Psoas muscle (tissue), 8 donors: ENCODE measurements around the gene MAP4K4. TPM values are rescaled to one million over a fixed set of nuclear protein-coding genes. Genes with fewer than 3 reads are reported as not detected.

ENCODE experiments used
- ATAC-seq, 4 donors: fragments of 200-7000 bp; cut with Tn5 transposase; one replicate each; pipeline ENCODE4 v1.9.1; 2020; ENCODE audit warnings: moderate library complexity in 3 of 4, mild to moderate bottlenecking in 2 of 4
- DNase-seq, 2 donors: peaks; one replicate each; pipeline ENCODE4 v3.0.0-alpha.2; 2020
- H3K27ac ChIP-seq: fragments of 200-600 bp; one replicate; pipeline ENCODE4 v1.8.0; 2022
- H3K27me3 ChIP-seq, 3 donors: fragments of 200-600 bp in 1 of 3; one replicate each; pipeline versions ENCODE4 v1.6.1 to v1.8.0; 2013 to 2022; ENCODE audit warnings: low read length in 2 of 3, mild to moderate bottlenecking in 2 of 3, moderate library complexity in 1 of 3; ENCODE audit not compliant: insufficient read depth in 3 of 3
- H3K36me3 ChIP-seq, 2 donors: fragments of 200-600 bp in 1 of 2; one replicate each; pipeline versions ENCODE4 v1.6.1 to v1.8.0; 2013 to 2022; ENCODE audit warnings: low read depth in 1 of 2, mild to moderate bottlenecking in 1 of 2, moderate library complexity in 1 of 2; ENCODE audit not compliant: insufficient read depth in 1 of 2
- H3K4me1 ChIP-seq: fragments of 200-600 bp; one replicate; pipeline ENCODE4 v1.8.0; 2022
- H3K4me3 ChIP-seq: fragments of 200-600 bp; one replicate; pipeline ENCODE4 v1.8.0; 2022; ENCODE audit warnings: mild to moderate bottlenecking
- H3K9me3 ChIP-seq: fragments of 200-600 bp; one replicate; pipeline ENCODE4 v1.8.0; 2022
- CTCF ChIP-seq: fragments of 200-600 bp; IDR thresholded peaks from one replicate; pipeline ENCODE4 v1.8.0; 2022; ENCODE audit warnings: antibody characterized with exemption
- WGBS, 3 donors: extraction: QIAGEN DNeasy Blood & Tissue Kit; methylation state at CpG; one replicate each; pipeline versions ENCODE4 v1.1.6 to v1.1.7; 2013; 5-methylcytosine and 5-hydroxymethylcytosine counted together
- intact Hi-C, 2 donors: fragments of 100-400 bp; cut with DNase I; formaldehyde crosslinking; loops; one replicate each; pipeline versions ENCODE4 v1.11.0 to v1.14.2; 2022
- polyA plus RNA-seq, 3 donors: library from polyadenylated mRNA; stranded (reverse); fragments of 200-250 nt; gene quantifications; one replicate each; pipeline ENCODE4 v1.2.3, GENCODE V29; 2013
- total RNA-seq, 4 donors: library from RNA; stranded (reverse); fragmentation: NEBNext Ultra II Directional in 2 of 4; extraction: Animal tissue kit (Norgen Biotek cat#: 25700) in 2 of 4; gene quantifications; one replicate each; pipeline versions ENCODE4 v1.2.1 to v1.2.4, GENCODE V29; 2021 to 2023
- donor health status: healthy with polysubstance abuse.
- donor health status: DM: no; HTN: no; CAD: no; lungs with moderate emphysema.
- donor health status: Bipolar disorder and iron deficiency.
- donor health status: healthy.
- donor health status: DM: yes; HTN: yes; CAD: no.
- donor health status: DM: no; HTN: no; CAD: no.
- donor health status: DM: no; HTN: no; CAD: no.
- donor health status: DM: yes; HTN: yes; CAD: no.

Gene MAP4K4
- total and polyA plus RNA-seq, 7 donors, result 20.1 to 99.9 (median 80.4) TPM

GRCh38 chr2:101821828-101822458 lies 124.4 kb downstream of the MAP4K4 start:
- H3K27me3 ChIP-seq, result no peaks in the 10 kb centered on the region
- H3K4me3 ChIP-seq, result no peak overlapping the region
- peaks cover 29% of the 10 kb centered on the region for H3K4me1 ChIP-seq
- H3K36me3 ChIP-seq, result peaks cover 0 to 20% of the 10 kb centered on the region in 2 donors
- DNase-seq, result no peak
- WGBS, 3 donors, result 87 to 92% (median 91%) methylated on average over 6 of the region's 6 CpGs
- H3K27ac ChIP-seq, result no peak overlapping the region
- intact Hi-C loops, result loop anchor here in 1 of 2 donors (5.0 kb wide), 1 partner anchor 125 kb away; the partner anchor contains the start of gene MAP4K4
- no peaks in the 10 kb centered on the region for H3K9me3 ChIP-seq
- no peak for ATAC-seq
- TF ChIP-seq CTCF, result no peak

DNA sequence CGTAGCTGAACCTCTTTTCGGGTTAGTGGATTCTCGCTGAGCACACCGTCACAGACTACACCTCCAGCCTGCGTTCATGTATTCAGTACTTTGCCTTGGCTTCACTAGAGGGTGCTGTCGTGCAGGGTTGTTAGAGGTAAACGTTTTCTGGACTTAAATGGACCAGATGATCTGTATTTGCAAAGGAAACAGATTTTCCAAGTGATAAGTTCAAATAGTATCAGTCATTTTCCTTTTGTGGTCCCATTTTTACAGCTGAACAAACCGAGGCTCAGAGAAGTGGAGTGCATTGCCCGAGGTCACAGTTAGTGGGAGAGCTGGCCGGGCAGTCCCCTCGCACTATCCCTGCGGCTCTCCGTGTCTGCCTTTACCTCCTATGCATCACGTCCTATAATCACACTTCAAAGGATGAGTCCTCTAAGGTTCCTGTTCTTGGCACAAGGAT lies 125.9 kb downstream of the MAP4K4 start:
- Histone ChIP-seq H3K27ac (no peak overlapping the region), H3K4me3 (no peak overlapping the region), H3K9me3 (no peaks in the 10 kb centered on the region), H3K27me3 (no peaks in the 10 kb centered on the region), H3K4me1 (peaks cover 20% of the 10 kb centered on the region), H3K36me3 (peaks cover 4 to 22% of the 10 kb centered on the region in 2 donors)
- peak; percentile 58 to 83 (median 68) for ATAC-seq
- 53 to 59% (median 55%) methylated on average over 14 of the region's 14 CpGs for WGBS, 3 donors
- intact Hi-C loops, result loop anchor here in 1 of 2 donors (5.0 kb wide), 1 partner anchor 126 kb away; the partner anchor contains the start of gene MAP4K4
- peak in 1 of 2 donors; percentile 29 for DNase-seq
- peak; percentile 59 for TF ChIP-seq CTCF

DNA sequence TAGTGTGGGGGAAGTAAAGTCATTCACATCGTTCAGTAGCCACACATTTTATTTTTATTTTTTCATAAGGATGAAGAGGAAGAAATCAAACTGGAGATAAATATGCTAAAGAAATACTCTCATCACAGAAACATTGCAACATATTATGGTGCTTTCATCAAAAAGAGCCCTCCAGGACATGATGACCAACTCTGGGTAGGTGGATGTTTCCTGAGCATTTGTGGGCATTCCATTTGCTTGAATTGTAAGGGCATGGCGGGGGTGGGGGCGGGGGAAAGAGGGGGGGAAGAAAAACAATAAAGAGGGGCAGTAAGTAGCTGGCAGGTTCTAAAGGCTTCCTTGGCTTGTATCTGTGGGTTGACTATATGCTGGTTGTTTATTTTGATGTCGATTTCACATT lies 126.4 kb downstream of the MAP4K4 start:
- intact Hi-C loops, result loop anchor here in 1 of 2 donors (5.0 kb wide), 1 partner anchor 127 kb away; the partner anchor contains the start of gene MAP4K4

DNA sequence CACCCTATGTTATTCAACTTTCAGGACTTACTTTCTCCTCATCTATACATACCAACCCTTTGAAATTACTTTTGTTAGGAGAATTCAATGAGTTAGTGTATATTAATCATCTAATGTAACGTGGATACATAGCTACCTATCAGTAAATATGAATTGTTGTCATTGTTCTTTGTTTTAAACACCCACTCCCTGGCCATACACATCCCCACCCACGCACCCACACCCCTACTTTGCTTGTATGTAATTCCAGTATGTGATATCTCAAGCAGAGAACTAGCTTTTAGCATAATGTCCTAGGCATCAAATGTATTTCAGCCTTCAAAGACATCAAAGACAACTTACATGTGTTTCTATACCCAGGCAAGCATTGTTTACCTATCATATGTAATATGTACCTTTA lies 129.2 kb downstream of the MAP4K4 start:
- Histone ChIP-seq H3K27ac (no peak overlapping the region), H3K27me3 (no peaks in the 10 kb centered on the region), H3K4me3 (no peak overlapping the region), H3K9me3 (no peaks in the 10 kb centered on the region), H3K36me3 (peaks cover 5 to 42% of the 10 kb centered on the region in 2 donors), H3K4me1 (peaks cover 21% of the 10 kb centered on the region)
- no peak for DNase-seq
- WGBS, 3 donors, result 93 to 95% (median 94%) methylated on average over 2 of the region's 2 CpGs
- ATAC-seq, result no peak
- TF ChIP-seq CTCF, result no peak
- intact Hi-C loops, result no loop called here

More for the DNA sequence above, 126.4 kb downstream of the MAP4K4 start:
- DNase-seq, result no peak
- Histone ChIP-seq H3K27ac (no peak overlapping the region), H3K4me1 (peaks cover 20% of the 10 kb centered on the region), H3K4me3 (no peak overlapping the region), H3K9me3 (no peaks in the 10 kb centered on the region), H3K27me3 (no peaks in the 10 kb centered on the region), H3K36me3 (peaks cover 4 to 22% of the 10 kb centered on the region in 2 donors)
- TF ChIP-seq CTCF, result no peak
- no peak for ATAC-seq
- WGBS, 3 donors, result 74 to 87% (median 81%) methylated on average over 4 of the region's 4 CpGs
